CD4-positive, alpha-beta T cell treated with Interleukin-17A for 1 hour (primary cell): ENCODE results near the gene PTPRF.
"Not testable (repeated sequence)": the region's sequence is repeated elsewhere in the genome, so short reads cannot be mapped to it uniquely, and the experiment has no call there.

Source experiments
- DNase-seq: peaks from one replicate; pipeline ENCODE4 v3.0.0-alpha.2; 2020

PTPRF gene

DNA sequence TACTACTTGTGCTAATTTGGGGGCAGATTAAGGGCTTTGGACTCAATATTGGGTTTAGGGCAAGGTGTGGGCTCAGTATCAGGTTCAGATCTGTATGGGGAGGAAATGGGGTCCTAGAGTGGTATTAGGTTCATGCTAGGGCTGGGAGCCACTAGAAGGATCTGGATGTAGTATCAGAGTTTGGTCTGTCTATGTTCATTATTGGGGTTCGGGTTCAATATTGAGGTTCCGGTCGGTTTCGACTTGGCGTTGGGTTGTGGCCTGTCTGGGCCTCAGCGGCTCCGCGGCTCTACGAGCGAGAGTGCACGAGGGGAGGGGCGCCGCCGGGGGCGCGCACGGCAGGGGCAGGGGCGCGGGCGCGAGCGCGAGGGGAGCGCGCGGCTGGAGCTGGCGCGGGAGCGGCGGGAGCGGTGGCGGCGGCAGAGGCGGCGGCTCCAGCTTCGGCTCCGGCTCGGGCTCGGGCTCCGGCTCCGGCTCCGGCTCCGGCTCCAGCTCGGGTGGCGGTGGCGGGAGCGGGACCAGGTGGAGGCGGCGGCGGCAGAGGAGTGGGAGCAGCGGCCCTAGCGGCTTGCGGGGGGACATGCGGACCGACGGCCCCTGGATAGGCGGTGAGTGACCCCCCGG lies at the start of gene PTPRF:
TSS of gene PTPRF (plus strand) at position 401 of the 624 bp plus-strand sequence. CDS start 14,193 bp downstream, outside the sequence.
- DNase-seq = peak; percentile 8

DNA sequence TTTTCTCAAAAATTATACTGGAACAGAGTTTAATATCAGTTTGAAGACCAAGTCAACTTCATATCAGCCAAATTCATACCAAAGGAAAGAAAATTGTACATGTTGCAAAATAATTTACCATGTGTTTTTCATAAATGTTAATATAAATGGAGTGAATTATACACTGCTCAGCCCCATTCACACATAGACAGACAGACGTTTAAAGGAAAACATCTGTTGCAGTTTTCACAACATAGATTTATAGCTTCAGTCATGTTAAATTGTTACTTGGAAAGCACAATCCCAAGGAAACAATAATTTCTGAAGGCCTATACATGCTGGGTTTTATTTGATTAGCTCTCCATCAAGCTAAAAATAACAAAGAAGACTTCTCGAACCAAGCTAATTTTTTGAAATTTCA lies 49.2 kb upstream of the PTPRF start:
- DNase-seq = no peak

DNA sequence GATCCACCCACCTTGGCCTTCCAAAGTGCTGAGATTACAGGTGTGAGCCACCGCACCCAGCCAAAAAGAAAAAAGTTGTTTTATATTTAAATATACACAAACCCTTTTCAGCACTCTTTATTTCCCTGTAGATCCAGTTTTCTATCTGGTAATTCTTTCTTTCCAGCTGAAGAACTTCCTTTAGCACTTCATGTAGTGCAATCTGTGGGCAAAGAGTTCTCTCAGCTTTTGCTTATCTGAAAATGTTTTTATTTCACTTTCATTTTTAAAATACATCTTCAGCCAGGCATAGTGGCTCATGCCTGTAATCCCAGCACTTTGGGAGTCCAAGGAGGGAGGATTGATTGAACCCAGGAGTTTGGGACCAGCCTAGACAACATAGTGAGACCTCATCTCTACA lies 48.5 kb upstream of the PTPRF start:
- no peak for DNase-seq

DNA sequence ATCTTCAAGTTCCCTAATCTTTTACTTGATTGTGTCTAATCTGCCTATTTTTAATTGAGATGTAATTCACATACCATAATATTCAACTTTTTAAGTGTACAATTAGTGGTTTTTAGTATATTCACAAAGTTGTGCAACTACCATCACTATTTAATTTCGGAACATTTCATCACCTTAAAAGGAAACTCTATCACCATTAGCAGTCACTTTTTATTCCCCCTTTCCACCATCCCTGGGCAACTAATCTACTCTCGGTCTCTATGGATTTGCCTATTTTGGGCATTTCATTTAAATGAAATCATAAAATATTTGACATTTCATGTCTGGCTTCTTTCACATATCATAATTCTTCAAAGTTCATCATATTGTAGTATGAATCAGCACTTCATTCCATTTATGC lies 46.3 kb upstream of the PTPRF start:
- DNase-seq = no peak

DNA sequence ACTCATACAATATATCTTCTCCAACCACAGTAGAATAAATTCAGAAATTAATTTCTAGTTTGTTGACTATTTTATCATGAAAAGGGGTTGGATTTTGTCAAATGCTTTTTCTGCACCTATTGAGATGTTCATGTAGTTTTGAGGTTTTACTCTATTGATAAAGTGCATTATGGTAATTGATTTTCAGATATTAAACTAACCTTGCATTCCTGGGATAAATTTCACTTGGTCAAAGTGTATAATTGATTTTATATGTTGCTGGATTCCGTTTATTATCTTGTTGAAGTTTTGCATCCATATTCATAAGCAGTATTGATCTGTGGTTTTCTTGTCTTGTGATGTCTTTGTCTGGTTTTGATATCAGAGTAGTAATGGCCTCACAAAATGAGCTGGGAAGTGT lies 42.5 kb upstream of the PTPRF start:
- DNase-seq = no peak

DNA sequence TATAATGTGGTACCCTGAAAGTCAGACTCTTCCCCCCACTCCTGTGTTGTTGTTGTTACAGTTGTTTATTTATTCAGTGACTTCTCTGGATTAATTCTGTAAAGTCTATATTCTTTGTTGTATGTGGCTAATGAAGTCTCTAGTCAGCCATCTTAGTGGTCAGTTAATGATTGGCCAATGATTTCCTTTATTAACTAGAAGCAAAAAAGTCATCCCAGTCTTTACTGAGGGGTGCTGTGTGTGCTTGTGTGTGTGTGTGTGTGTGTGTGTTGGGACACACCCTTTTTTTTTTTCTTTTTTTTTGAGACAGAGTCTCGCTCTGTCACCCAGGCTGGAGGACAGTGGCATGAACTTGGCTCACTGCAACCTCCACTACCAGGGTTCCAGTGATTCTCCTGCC lies 39.6 kb upstream of the PTPRF start:
- no peak for DNase-seq

DNA sequence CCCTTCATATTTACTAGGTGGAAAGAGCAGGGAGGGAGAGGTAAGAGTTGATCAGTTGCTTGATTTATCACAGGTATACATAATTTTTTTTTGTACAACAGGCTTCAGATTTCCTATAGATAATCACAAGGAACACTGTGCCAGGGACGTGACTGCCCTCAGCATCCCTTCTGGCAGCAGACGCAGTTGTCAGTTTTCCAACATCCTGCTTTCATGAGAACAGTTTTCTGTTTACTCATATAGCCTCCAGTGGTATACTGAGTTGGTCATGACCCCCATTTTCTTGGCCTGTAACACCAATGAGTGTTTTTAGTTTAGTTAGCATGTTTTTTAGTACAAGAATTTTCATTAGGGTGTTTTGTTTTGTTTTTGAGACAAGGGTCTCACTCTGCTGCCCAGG lies 37.9 kb upstream of the PTPRF start:
- DNase-seq = no peak

DNA sequence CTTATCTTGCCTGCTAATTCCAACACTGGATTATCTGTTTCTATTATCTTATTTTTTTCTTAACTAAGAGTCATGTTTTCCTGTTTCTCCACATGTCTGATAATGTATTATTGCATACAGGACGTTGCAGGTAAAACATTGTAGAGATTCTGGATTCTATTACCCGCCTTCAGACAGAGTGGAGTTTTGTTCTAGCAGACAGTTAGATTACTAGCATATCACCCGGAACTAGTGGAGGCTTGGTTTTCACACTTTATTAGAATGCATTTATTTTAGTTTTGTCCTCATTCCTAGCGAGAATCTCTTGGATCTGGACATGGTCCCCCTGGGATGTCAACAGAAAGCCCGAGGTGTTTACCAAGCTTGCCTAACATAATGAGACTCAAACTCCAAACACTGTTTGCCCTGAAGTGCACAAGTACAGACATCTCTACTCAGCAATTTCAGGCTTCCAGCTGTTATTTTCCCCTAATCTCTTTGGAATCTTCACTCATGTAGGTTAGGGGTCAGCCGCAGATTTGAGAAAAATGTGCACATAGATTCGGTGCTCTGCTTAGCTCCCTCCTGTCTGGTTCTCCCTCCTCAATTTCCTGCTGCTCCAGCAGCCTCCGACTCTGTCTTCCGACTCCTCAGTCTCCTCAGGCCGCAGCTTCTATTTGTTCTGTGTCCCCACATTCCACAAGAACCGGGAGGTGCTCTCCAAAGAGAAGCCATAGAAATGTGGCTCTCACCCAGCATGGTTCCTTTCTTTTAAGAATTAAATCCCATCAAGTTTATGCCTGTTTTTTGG lies 36.8 kb upstream of the PTPRF start:
- no peak for DNase-seq

DNA sequence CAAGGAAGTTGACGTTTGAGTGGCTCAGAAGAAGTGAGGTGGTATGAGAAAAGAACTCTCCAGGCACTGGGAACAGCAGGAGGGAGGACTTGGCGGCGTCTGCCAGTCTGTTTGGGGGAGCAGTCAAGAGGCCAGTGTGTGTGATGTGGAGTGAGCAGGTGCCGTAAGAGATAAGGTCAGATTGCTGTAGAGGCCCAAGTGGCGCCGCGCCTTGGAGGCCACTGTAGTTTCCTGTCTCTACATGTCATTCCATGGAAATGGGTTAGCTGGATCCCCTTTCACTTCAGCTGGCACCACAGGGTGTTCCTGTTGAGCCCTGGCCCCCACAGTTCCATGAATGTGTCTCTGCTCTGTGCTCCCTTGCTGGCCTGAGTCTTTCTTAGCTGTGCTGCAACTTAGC lies 35.5 kb upstream of the PTPRF start:
- DNase-seq = no peak

DNA sequence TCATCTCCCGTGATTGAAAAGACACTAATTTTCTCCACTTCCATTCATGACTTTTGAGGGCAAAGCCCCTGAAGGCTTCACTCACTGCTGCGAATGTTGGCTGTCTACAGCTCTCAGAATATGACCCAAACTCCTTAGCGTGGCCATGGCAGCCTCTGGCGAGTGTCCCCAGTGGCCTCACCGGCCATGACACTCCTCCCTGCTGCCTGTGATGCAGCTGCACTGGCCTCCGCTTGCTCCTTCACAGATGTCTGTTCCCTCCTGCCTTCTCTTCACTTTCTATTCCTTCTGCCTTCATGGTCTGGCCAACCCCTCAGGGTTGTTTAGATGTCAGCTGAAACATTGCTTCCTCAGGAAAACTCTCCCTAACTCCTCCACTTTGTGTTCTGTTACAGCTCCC lies 30.8 kb upstream of the PTPRF start:
- DNase-seq = no peak

DNA sequence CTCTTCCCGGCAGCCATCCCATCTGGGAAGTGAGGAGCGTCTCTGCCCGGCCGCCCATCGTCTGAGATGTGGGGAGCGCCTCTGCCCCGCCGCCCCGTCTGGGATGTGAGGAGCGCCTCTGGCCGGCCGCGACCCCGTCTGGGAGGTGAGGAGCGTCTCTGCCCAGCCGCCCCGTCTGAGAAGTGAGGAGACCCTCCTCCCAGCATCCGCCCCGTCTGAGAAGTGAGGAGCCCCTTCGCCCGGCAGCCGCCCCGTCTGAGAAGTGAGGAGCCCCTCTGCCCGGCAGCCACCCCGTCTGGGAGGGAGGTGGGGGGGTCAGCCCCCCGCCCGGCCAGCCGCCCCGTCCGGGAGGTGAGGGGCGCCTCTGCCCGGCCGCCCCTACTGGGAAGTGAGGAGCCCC lies 28.9 kb upstream of the PTPRF start:
- not testable (repeated sequence) for DNase-seq

DNA sequence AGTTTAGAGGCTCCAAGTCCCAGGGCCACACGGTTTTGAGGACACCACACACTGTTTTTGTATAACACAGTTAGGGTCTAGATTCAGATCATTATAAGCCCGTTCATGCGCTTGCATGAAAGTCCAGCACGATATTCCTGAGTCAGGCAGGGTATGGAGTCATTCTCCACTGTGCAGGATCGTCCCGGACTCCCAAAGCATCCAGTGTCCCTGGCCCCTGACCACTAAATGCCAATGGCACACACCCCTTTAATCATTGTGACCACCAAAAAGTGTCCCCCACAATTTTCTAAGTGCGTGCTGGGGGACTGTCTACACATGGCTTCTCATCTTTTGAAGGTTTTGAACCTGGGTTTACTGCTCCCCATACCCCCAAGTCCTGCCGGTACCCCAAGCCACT lies 27.1 kb upstream of the PTPRF start:
- no peak for DNase-seq

DNA sequence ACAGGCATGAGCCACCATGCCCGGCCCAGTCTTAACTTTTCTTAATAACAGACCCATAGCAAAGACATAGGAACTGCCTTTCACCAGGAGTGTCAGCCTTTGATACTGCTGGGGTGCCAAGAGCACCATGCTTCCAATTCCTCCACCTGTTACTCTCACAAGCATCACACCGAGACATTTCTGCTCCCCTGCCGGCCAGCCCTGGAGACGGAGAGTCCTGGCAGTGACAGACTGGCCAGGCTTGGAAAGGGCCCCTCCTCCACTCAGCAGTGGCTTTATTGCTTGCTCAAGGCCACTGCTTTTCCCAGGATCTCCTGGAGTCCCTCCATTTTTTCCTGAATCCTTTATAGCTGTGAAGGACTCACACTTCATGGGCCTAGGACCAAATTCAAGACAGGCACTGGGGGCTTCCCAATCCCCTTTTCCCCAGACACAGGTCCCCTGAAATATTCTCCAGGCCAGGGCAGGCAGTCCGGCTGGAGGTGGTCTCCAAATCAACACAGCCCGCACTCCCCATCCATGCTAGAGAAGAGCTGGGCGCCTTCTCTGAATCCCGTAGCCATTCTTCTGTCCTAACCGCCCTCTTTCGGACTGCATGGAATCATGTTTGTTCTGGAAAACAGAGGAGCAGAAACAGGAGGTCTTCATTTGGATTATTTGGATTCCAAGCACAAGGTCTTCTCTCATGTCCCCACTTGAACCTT lies 25.5 kb upstream of the PTPRF start:
- DNase-seq = no peak

DNA sequence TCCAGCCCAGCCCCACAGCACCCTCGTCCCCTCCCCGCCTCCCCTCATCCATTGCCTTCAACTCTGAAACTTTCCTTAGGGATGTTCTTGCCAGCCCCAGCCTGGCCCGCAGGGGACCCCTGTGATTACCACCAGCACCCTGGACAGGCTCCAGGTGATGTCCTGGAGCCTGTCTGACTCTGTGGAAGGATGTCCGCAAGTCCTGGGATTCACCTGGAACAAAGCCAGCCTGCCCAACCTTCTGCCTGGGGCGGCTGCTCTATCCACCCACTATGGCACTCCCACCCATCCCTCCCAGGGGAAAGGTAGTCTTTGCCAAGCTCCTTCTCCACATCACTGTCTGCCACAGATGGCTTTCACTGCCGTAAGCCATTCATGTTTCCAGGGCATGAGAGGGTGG lies 24.4 kb upstream of the PTPRF start:
- DNase-seq = no peak

DNA sequence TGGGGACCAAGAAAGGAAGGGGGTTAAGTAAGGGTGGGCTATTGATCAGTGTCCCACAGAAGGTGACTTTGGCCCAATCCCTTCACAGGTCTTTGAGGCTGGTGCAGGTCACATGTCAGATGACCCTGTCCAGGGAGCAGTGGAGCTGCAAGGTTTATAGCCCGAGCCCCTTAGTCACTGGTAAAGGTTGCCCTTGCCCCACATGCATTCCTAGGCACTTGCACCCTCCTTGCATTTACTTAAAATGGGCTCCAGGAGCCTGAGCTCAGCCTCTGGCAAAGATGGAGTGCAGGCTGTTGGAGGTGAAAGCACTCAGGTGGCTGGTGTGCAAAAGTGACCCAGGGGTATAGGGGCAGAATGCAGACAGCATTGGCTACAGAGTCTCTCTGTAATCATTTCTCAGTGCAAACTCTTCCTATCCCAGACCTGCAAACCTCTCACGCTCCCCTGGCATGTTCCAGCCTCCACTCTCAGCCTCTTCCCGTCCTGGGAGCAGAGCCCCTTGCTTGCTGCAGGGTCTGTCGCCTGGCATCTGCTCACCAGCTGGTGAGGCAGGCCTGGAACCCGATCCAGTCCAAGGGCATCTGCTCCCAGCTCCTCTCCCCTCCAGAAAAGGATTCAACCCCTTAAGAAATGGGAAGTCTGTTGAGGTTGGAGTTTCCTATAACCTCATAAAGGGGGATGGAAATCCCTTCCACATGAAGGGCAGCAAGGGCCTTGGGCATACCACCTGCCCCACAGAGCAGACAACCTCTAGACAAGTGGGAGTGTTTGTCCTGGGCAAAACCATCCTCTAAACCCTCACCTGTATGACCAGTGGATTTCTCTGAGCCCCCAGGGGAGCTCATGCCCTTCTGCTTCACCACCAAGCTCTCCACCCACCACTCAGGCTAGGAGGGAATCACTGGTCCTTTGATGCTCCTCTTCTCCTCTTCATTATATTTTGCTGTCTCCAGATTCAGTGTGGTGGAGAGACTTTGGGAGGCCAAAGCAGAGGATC lies 23.1 kb upstream of the PTPRF start:
- no peak for DNase-seq

DNA sequence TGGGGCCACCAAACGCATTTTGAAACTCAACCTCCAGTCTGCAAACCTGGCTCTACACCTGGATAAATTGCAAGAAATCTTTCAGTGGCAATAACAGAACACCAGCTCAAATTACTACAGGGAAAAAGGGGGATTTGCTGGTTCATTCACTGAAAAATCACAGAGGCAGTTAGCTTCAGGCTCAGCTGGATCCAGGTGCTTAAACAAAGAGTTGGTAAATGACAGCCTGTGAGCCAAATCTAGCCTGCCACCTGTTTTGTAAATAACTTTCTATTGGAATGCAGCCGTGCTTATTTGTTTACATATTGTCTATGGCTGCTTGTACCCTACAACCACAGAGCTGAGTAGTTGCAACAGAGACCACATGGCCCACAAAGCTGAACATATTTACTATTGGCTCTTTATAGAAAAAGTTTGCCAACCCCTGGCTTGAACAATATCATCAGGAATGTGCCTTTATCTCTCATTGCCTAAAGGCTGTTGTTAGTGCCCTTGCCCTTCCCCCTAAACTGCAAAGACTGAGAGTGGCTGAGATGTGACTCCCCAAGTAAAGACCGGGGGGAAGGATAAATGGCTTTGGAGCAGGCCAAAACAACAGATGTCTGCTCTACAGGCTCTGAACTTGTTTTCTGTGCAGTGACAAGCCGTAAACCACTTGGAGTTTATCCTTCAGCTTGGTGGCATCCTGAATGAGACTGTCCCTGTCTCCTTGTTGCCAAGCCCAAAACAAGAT lies 21.5 kb upstream of the PTPRF start:
- DNase-seq = no peak

DNA sequence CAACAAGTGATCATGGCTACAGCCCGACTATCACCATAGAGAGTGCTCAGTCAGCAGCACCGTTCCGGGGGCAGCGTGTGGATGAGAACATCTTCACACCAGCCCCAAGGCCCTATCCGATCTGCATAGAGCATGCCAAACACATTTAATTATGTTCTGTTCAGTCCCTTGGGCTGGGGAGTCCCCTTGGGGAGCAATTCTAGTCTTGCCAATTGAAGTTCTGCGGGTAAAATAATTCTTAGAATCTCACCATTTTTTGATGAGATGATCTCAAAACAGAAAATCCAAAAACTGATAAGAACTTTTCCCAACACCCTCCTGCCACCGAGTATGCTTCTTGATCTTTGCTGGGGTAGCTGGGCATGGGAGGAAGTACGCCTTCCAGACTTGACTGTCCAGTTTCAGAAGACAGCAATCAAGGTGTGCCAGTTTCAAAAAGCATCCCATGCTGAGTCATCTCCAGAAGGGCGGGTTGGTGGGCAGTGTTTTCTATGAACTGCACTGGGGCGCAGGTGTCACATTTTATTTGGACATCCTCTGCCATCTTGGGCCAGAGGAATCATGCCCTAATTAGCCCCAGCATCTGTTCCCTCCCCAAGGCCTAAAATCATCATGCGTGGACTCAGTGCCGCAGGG lies 20.8 kb upstream of the PTPRF start:
- DNase-seq = no peak

DNA sequence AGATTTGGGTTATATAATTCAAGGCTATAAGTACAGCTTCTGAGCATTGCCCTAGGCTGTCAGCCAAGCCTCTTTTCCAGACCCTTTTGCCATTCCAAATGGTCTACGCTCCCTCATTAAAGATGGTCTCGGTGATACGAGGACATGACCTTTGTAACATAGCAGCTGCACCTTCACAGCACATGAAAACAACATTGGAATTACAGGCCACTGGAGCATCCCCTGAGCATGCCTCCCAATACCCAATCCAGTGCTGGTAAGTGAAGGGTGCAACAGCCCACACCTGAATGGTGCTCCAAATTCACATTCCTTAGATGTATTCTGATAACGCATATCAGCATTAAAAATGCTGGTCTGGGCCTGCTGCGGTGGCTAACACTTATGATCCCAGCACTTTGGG lies 20.1 kb upstream of the PTPRF start:
- DNase-seq = no peak

DNA sequence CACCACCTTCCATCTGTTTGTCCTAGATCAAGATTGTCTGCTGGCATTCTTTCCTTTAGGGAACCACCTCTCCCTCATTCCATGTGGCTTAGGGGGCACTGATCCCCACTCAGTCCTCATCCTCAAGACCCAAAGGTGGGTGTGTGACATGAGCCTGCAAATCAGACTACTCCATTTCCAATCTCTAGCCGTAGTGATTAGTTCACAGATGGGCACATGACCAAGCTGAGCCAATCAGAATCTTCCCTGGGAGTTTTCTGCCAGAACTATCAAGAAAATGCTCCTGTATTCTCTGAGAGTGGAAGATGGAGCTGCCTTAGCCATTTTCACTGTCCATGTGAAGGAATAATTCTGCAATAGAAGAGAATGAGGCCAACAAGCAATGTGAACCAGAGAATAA lies 19.3 kb upstream of the PTPRF start:
- DNase-seq = no peak

DNA sequence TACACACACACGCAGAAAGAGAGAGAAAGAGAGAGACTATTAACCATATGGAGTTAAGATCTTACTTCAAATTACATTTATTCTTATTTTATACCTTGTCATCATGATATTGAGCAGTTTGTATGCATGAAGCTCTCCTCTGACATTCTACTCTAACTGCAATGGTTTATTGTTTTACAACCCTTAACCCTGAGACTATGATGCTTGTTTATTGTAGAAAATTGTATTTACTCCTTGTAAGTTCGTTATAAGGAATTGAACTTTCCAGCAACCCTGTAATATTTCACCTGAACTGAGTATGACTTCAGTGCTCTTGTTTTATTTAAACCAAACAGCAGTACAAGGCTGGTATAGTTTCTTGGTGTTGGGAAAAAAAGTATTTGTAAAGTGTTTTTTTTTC lies 18.6 kb upstream of the PTPRF start:
- no peak for DNase-seq

DNA sequence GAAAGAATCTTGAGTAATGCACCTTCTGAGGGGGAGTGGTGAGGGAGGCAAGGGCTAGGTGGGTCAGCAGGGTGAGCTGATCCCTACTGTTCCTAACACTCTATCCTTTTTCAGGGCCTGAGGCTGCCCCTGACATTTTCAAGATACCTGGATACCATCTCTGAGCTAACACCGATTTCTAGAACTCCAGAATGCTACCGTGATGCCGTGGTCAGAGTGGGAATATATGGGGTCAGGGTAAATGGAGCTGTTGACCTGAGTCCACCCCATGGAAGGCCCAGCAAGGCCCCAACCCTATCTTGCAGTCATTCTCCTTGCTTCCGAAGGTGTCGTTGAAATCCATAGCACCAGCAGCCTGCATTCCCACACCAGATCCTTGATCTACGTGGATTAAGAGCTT lies 18.0 kb upstream of the PTPRF start:
- DNase-seq = no peak
